Posterior cingulate gyrus (tissue), 11 donors: ENCODE data around the gene OR51B2.
"Not testable (repeated sequence)": the region's sequence is repeated elsewhere in the genome, so short reads cannot be mapped to it uniquely, and the experiment has no call there.

ENCODE experiments used
- DNase-seq, 10 donors: peaks; one replicate each; pipeline versions ENCODE4 v3.0.0 to v3.0.0-alpha.2; 2020 to 2021; ENCODE audit warnings: mixed read lengths in 3 of 10
- intact Hi-C: fragments of 100-400 bp; cut with DNase I; formaldehyde crosslinking; loops from one replicate; pipeline ENCODE4 v1.15.1; 2023

Gene OR51B2

GRCh38 chr11:5317292-5317691 is 6.8 kb downstream of the OR51B2 start:
- intact Hi-C loops, result no loop called here

GRCh38 chr11:5313326-5314023 is 10.6 kb downstream of the OR51B2 start:
- intact Hi-C loops, DNase-seq: not testable (repeated sequence)

More at GRCh38 chr11:5317292-5317691, 6.8 kb downstream of the OR51B2 start:
- no peak for DNase-seq

GRCh38 chr11:5310423-5310822 is 13.7 kb downstream of the OR51B2 start:
- no peak for DNase-seq
- intact Hi-C loops, result no loop called here

GRCh38 chr11:5307256-5308019 is 16.7 kb downstream of the OR51B2 start:
- DNase-seq, result no peak
- intact Hi-C loops, result no loop called here

GRCh38 chr11:5304046-5304445 is 20.1 kb downstream of the OR51B2 start:
- intact Hi-C loops, result no loop called here
- DNase-seq, result no peak

GRCh38 chr11:5303626-5304025 is 20.5 kb downstream of the OR51B2 start:
- intact Hi-C loops, result no loop called here

GRCh38 chr11:5301846-5302245 is 22.3 kb downstream of the OR51B2 start, which contains the start of gene OR51B4:
OR51B4 (minus strand) TSS chr11:5301946; CDS start chr11:5301946, 0 bp downstream.
- no peak for DNase-seq
- intact Hi-C loops, result no loop called here

More at GRCh38 chr11:5303626-5304025, 20.5 kb downstream of the OR51B2 start:
- DNase-seq, result no peak

- DNase-seq, result no peak
- intact Hi-C loops, result no loop called here
These were observed 23.8 kb downstream of the OR51B2 start for GRCh38 chr11:5300251-5300650.

- DNase-seq, result no peak
- intact Hi-C loops, result no loop called here
These were observed 25.6 kb downstream of the OR51B2 start for GRCh38 chr11:5298451-5298850.

GRCh38 chr11:5297721-5298323 is 26.3 kb downstream of the OR51B2 start:
- intact Hi-C loops, result no loop called here
- no peak for DNase-seq

- peak in 3 of 10 donors; percentile 64 to 80 (median 79) for DNase-seq
- intact Hi-C loops, result not testable (repeated sequence)
These were observed 29.6 kb downstream of the OR51B2 start for GRCh38 chr11:5294342-5294995.

GRCh38 chr11:5293028-5293427 is 31.1 kb downstream of the OR51B2 start:
- DNase-seq, result no peak
- intact Hi-C loops, result no loop called here

- DNase-seq, result no peak
- intact Hi-C loops, result no loop called here
These were observed 32.8 kb downstream of the OR51B2 start for GRCh38 chr11:5291207-5291838.

GRCh38 chr11:5290106-5290505 is 34.0 kb downstream of the OR51B2 start:
- intact Hi-C loops, result no loop called here
- no peak for DNase-seq

- no peak for DNase-seq
- intact Hi-C loops, result no loop called here
These were observed 34.4 kb downstream of the OR51B2 start for GRCh38 chr11:5289696-5290095.

- DNase-seq, result no peak
- intact Hi-C loops, result no loop called here
These were observed 35.1 kb downstream of the OR51B2 start for GRCh38 chr11:5288906-5289550.

- intact Hi-C loops, result no loop called here
These were observed 35.8 kb downstream of the OR51B2 start for GRCh38 chr11:5288108-5288905.

GRCh38 chr11:5286901-5287300 is 37.2 kb downstream of the OR51B2 start:
- DNase-seq, result no peak
- intact Hi-C loops, result no loop called here

More at GRCh38 chr11:5288108-5288905, 35.8 kb downstream of the OR51B2 start:
- DNase-seq, result peak in 1 of 10 donors; percentile 44

GRCh38 chr11:5286351-5286750 is 37.7 kb downstream of the OR51B2 start:
- DNase-seq, result no peak
- intact Hi-C loops, result no loop called here
